T-helper 1 cell treated with Interleukin-12 subunit alpha and Interleukin-12 subunit beta and Interleukin-4 antibody, amounts not matched to agents 30 ng/mL and 1 ng/mL, for 36 hours (primary cell): ENCODE data around the gene PRMT2. TPM values are rescaled to one million over a fixed set of nuclear protein-coding genes. Genes with fewer than 3 reads are reported as not detected.
"Not testable (repeated sequence)": the region's sequence is repeated elsewhere in the genome, so short reads cannot be mapped to it uniquely, and the experiment has no call there.

ENCODE experiments used
- intact Hi-C: fragments of 100-400 bp; cut with micrococcal nuclease; formaldehyde crosslinking; loops from one replicate; pipeline ENCODE4 v1.15.1; 2024
- total RNA-seq: library from RNA; stranded (reverse); gene quantifications from 2 replicates; pipeline ENCODE4 v1.2.3, GENCODE V29; 2022

The PRMT2 gene
- total RNA-seq, 1 donor from 2014 or later = 121 TPM

DNA sequence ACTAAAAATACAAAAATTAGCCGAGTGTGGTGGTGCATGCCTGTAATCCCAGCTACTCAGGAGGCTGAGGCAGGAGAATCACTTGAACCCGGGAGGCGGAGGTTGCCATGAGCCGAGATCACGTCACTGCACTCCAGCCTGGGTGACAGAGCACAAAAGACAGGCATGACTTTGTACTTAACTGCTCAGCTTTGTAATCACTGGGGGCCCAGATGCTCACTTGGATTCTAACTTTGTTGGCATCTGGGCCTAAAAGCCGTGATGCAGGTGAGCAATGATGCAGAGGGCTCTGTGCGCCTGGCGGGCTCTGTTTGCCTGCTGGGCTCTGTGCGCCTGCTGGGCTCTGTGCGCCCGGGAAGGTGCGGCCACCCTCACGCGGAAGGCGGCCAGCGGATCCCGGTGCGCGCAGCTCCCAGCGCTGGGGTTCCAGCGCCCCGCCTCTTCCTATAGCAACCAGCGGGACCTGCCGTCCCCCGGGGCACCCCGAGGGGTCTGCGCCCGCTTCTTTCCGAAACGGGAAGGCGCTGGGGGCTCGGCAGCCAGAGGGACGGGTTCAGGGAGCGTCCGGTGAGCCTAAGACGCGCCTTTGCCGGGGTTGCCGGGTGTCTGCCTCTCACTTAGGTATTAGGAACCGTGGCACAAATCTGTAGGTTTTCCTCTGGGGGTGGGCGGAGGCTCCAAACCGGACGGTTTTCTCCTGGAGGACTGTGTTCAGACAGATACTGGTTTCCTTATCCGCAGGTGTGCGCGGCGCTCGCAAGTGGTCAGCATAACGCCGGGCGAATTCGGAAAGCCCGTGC, 31.7 kb downstream of the PRMT2 start:
- intact Hi-C loops = no loop called here

DNA sequence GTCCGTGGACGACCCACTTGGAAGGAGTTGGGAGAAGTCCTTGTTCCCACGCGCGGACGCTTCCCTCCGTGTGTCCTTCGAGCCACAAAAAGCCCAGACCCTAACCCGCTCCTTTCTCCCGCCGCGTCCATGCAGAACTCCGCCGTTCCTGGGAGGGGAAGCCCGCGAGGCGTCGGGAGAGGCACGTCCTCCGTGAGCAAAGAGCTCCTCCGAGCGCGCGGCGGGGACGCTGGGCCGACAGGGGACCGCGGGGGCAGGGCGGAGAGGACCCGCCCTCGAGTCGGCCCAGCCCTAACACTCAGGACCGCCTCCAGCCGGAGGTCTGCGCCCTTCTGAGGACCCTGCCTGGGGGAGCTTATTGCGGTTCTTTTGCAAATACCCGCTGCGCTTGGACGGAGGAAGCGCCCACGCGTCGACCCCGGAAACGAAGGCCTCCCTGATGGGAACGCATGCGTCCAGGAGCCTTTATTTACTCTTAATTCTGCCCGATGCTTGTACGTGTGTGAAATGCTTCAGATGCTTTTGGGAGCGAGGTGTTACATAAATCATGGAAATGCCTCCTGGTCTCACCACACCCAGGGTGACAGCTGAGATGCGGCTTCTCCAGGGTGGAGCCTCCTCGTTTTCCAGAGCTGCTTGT, 32.4 kb downstream of the PRMT2 start:
- intact Hi-C loops = no loop called here

DNA sequence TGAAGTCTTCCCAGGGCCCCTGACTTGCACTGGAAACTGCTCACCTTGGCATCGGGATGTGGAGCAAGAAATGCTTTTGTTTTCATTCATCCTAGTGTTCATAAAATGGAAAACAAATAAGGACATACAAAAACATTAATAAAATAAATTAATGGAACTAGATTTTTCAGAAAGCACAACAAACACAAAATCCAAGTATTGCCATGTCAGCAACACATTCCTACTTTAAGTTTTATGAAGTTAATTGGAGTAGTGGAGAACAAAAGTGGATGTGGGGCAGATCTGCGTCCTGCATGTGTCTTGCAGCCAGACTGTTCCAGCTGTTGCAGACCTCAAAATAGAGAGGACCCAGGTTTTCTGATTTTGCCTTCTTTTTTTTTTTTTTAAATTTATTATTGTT, 32.9 kb downstream of the PRMT2 start:
- intact Hi-C loops = no loop called here

DNA sequence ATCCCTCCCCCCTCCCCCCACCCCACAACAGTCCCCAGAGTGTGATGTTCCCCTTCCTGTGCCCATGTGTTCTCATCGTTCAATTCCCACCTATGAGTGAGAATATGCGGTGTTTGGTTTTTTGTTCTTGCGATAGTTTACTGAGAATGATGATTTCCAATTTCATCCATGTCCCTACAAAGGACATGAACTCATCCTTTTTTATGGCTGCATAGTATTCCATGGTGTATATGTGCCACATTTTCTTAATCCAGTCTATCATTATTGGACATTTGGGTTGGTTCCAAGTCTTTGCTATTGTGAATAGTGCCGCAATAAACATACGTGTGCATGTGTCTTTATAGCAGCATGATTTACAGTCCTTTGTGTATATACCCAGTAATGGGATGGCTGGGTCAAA, 33.4 kb downstream of the PRMT2 start:
- intact Hi-C loops = not testable (repeated sequence)

DNA sequence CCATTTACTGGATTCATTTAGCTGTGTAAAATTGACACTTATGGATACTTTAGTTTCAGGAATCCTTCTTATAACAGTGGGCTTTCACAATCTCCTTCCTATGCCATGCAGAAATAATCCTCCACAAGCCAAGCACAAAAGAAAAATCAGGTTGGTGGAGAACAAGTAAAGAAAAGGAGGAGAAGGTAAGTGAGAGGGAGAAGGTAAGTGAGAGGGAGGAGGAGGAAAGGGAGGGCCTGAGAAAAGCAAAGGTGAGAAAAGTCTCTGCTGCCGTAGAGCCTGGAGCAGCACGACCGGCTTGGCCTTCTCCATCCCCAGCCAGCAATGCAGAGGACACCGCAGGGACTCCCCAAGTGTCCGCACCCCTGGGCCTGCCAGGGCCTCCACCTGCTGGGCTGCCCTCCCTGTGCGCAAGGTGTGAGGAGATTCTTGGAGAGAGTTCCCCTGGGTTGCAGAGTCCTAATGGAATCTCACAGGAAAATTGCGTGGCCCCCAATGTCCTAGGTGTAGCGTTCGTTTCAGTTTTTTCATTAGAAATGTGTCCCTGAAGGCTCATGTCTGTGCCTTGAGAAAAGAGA, 39.0 kb downstream of the PRMT2 start:
- intact Hi-C loops = no loop called here

DNA sequence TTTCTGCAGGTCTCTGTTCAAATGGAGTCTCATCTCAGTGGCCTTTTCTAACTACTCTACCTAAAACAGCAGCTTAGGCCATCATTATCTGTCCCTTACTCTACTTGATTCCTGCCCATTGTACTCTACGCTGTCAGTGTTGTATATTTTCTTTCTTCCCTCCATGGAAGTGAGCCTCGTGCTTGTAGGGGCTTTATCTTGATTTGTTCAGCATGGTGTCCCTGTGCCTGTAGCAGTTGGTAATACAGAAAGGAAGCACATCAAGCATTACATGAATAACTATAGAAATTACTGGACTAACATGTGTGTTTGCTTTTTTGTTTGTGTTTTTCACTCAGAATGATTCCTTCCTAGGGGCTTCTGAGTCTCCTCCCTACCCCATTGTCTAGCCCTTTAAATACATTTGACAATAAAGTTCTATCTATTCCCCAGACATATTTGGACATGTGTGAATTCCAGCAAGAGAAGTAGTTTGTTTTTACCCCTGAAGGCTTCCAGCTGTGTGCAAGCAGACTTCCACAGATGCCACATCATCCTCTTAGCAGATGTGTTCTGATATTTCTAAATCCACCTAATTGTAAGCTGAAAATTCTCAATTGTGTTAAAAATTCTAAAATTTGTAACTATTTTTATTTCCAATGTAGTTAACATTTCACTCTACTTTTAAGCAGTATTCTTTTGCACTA, 40.3 kb downstream of the PRMT2 start:
- intact Hi-C loops = no loop called here

DNA sequence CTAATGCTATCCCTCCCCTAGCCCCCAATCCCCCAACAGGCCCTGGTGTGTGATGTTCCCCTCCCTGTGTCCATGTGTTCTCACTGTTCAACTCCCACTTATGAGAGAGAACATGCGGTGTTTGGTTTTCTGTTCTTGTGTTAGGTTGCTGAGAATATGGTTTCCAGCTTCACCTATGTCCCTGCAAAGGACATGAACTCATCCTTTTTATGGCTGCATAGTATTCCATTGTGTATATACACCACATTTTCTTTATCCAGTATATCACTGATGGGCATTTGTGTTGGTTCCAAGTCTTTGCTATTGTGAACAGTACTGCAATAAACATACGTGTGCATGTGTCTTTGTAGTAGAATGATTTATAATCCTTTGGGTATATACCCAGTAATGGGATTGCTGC, 41.1 kb downstream of the PRMT2 start:
- intact Hi-C loops = not testable (repeated sequence)

DNA sequence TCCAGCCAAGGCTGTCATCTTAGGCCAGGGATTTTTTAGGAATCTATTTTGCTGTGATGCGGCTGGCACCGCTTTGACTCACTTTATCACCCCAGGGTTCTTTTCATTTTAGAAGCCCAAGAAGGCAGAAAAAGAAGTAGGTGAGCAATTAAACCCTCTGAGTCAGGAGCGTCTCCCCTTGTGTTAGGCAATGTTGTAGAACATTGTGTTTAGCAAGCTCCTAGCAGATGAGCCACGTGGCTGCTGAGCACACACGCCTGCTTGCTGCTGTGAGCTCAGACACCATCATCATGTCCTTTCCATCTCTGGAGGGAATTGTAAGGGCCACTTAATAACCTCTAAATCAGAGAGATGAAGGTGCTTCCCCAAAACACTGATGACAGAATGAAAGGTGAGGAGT, 46.1 kb downstream of the PRMT2 start:
- intact Hi-C loops = not testable (repeated sequence)

DNA sequence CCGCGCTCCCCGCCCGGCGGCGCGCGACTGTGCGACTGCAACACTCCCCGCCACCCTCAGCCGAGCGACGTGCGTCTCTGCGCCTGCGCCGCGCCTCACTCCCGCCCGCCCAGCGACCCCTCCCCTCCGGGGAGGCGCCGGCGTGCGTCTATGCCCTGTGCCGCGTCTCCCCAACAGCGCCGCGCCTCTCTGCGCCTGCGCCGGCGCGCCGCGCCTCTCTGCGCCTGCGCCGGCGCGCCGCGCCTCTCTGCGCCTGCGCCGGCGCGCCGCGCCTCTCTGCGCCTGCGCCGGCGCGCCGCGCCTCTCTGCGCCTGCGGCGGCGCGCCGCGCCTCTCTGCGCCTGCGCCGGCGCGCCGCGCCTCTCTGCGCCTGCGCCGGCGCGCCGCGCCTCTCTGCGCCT, 63.2 kb downstream of the PRMT2 start:
- intact Hi-C loops = not testable (repeated sequence)

DNA sequence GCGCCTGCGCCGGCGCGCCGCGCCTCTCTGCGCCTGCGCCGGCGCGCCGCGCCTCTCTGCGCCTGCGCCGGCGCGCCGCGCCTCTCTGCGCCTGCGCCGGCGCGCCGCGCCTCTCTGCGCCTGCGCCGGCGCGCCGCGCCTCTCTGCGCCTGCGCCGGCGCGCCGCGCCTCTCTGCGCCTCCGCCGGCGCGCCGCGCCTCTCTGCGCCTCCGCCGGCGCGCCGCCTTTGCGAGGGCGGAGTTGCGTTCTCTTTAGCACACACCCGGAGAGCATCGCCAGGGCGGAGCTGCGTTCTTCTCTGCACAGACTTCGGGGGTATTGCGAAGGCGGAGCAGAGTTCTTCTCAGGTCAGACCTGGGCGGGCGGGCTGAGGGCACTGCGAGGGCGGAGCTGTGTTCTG, 63.6 kb downstream of the PRMT2 start:
- intact Hi-C loops = not testable (repeated sequence)

Other genes with a start within 250 kb of the PRMT2 start
- 54.9 and 56.7 TPM in 2 replicates for gene DIP2A, start 176.8 kb upstream of the PRMT2 start, total RNA-seq
- 0.49 TPM in 1 of 2 replicates, not detected in the other for gene S100B, start 30.6 kb upstream of the PRMT2 start, total RNA-seq